GM12878 (cell line): Measurements from ENCODE around the gene SDF4. TPM values are rescaled to one million over a fixed set of nuclear protein-coding genes. Genes with fewer than 3 reads are reported as not detected.
A peak's percentile ranks its signal among the peaks of the same experiment; 100 is the strongest.

ENCODE experiments used
- ATAC-seq: fragments of 200-7000 bp; cut with Tn5 transposase; 3 replicates; pipeline ENCODE4 v1.9.1; 2020; ENCODE audit warnings: mild to moderate bottlenecking, moderate library complexity
- BruUV-seq: library from RNA; stranded (reverse); fragments of 400-500 nt; replicated peaks from 2 replicates; lab custom pipeline; 2021; lab: Mats Ljungman, UMichigan
- CTCF ChIA-PET: fragments of 300-600 bp; sonication (Branson Sonifier 250); formaldehyde crosslinking; extraction: SDS; loops from one replicate; lab custom pipeline; 2021; ENCODE audit warnings: inconsistent platforms; lab: Yijun Ruan, JAX
- POLR2A ChIA-PET: fragments of 350-600 bp; formaldehyde crosslinking; extraction: SDS; loops from one replicate; lab custom pipeline; 2021; ENCODE audit warnings: inconsistent platforms; lab: Charles Lee
- RAD21 ChIA-PET: fragments of 300-600 bp; sonication (Branson Sonifier 250); formaldehyde crosslinking; loops from one replicate; lab custom pipeline; 2023; ENCODE audit warnings: antibody characterized with exemption; ENCODE audit not compliant: unreplicated experiment; lab: Charles Lee
- SMC1A ChIA-PET: fragments of 300-600 bp; sonication (Branson Sonifier 250); formaldehyde crosslinking; loops from one replicate; lab custom pipeline; 2023; ENCODE audit not compliant: unreplicated experiment, uncharacterized antibody; lab: Charles Lee
- DNase-seq: peaks from one replicate; pipeline ENCODE4 v3.0.0-alpha.2; 2011; ENCODE audit warnings: low read depth, low spot score
- FAIRE-seq: peaks from 3 replicates; lab custom pipeline; 2011; peaks lifted over from hg19 to GRCh38; lab: Jason Lieb, UNC
- H2AFZ ChIP-seq: 2 replicates; pipeline ENCODE4 v1.6.0; 2011; ENCODE audit warnings: low read depth, low read length, control low read depth; ENCODE audit not compliant: control insufficient read depth
- H3K27ac ChIP-seq: 2 replicates; pipeline ENCODE4 v1.5.1; 2011; ENCODE audit warnings: control low read depth; ENCODE audit not compliant: control insufficient read depth, insufficient read depth
- H3K27me3 ChIP-seq, 2 experiments: replicated peaks in 1 of 2; 2 replicates each; pipeline versions ENCODE4 v1.6.0 to v1.6.1; 2011; ENCODE audit warnings: low read length in 1 of 2; ENCODE audit not compliant: control insufficient read depth in 2 of 2, insufficient read depth in 2 of 2
- H3K36me3 ChIP-seq, 2 experiments: 2 replicates each; pipeline ENCODE4 v1.5.1; 2011; ENCODE audit warnings: low read length in 1 of 2; ENCODE audit not compliant: control insufficient read depth in 2 of 2, insufficient read depth in 2 of 2
- H3K4me1 ChIP-seq: 2 replicates; pipeline ENCODE4 v1.6.1; 2011; ENCODE audit warnings: mild to moderate bottlenecking, low read length, moderate library complexity, mixed read lengths; ENCODE audit not compliant: control insufficient read depth, insufficient read depth
- H3K4me2 ChIP-seq: 2 replicates; pipeline ENCODE4 v1.6.0; 2011; ENCODE audit warnings: control low read depth; ENCODE audit not compliant: control insufficient read depth, insufficient read depth
- H3K4me3 ChIP-seq: fragments of 200-600 bp; sonication (generic); 2 replicates; pipeline ENCODE4 v1.5.1; 2016
- H3K79me2 ChIP-seq: 2 replicates; pipeline ENCODE4 v1.6.0; 2011; ENCODE audit warnings: low read length; ENCODE audit not compliant: control insufficient read depth, insufficient read depth
- H3K9ac ChIP-seq: 2 replicates; pipeline ENCODE4 v1.8.0; 2011; ENCODE audit warnings: low read length, control low read depth, mixed read lengths; ENCODE audit not compliant: control insufficient read depth, insufficient read depth
- H3K9me3 ChIP-seq: replicated peaks from 3 replicates; pipeline ENCODE4 v1.5.1; 2011; ENCODE audit warnings: mild to moderate bottlenecking, low read length; ENCODE audit not compliant: control insufficient read depth, insufficient read depth
- H4K20me1 ChIP-seq: 2 replicates; pipeline ENCODE4 v1.6.0; 2011; ENCODE audit not compliant: control insufficient read depth, insufficient read depth
- CBX5 ChIP-seq: sonication (generic); IDR thresholded peaks from 2 replicates; pipeline ENCODE4 v1.6.1; 2016; ENCODE audit warnings: low read depth, moderate library complexity, mild to moderate bottlenecking, inconsistent platforms
- CTCF ChIP-seq, 3 experiments: IDR thresholded peaks in 2 of 3; conservative IDR thresholded peaks in 1 of 3; 2 replicates each; pipeline ENCODE4 v1.5.1; 2011; ENCODE audit warnings: low read depth in 3 of 3, low read length in 3 of 3, mild to moderate bottlenecking in 3 of 3, control low read depth in 2 of 3, moderate library complexity in 2 of 3, inconsistent platforms in 1 of 3, mixed read lengths in 1 of 3; ENCODE audit not compliant: control insufficient read depth in 2 of 3, insufficient read depth in 1 of 3; ENCODE audit errors: extremely low read depth in 1 of 3
- MXI1 ChIP-seq: fragments of 150-350 bp; IDR thresholded peaks from 2 replicates; pipeline ENCODE4 v1.6.1; 2011; ENCODE audit warnings: low read depth, mild to moderate bottlenecking, inconsistent platforms, low read length, improper control_type of control experiment
- SMC3 ChIP-seq: IDR thresholded peaks from 2 replicates; pipeline ENCODE4 v1.6.1; 2011; ENCODE audit warnings: low read length, improper control_type of control experiment, borderline replicate concordance
- WGBS: methylation state at CpG from one replicate; pipeline ENCODE4 v1.1.6; 2016; ENCODE audit warnings: low lambda C conversion rate; ENCODE audit not compliant: insufficient replicate concordance, insufficient coverage; ENCODE audit errors: missing lambda C conversion rate; 5-methylcytosine and 5-hydroxymethylcytosine counted together
- in situ Hi-C: fragments of 300-500 bp; cut with MboI; formaldehyde crosslinking; loops from 9 replicates; pipeline ENCODE4 v1.14.3; 2018; ENCODE audit warnings: mixed read lengths
- intact Hi-C: fragments of 100-400 bp; cut with micrococcal nuclease; formaldehyde crosslinking; loops from one replicate; pipeline ENCODE4 v1.14.2; 2022; ENCODE audit not compliant: unreplicated experiment
- polyA plus RNA-seq, 11 experiments: library from polyadenylated mRNA; depleted of rRNA in 4 of 11; unstranded in 6 of 11; stranded (reverse) in 5 of 11; fragments of >200 nt; fragmentation: Nextera tagmentation in 4 of 11; fragmentation: Illumina TruSeq in 1 of 11; extraction: Ambion mirVana in 4 of 11; extraction: Trizol in 1 of 11; gene quantifications; 1 replicate in 1 of 11; 2 replicates in 10 of 11; pipeline versions ENCODE4 v1.2.1 to v1.2.3, GENCODE V29; 2011 to 2016; ENCODE audit warnings: inconsistent platforms in 2 of 11, missing spikeins in 2 of 11, low read depth in 1 of 11
- total RNA-seq, 4 experiments: library from RNA; depleted of rRNA in 3 of 4; stranded (reverse); fragments of >200 nt in 3 of 4; fragmentation: Illumina TruSeq in 1 of 4; extraction: Trizol in 1 of 4; gene quantifications; 2 replicates each; pipeline versions ENCODE4 v1.2.1 to v1.2.3, GENCODE V29; 2013 to 2021

Gene SDF4
- total and polyA plus RNA-seq, 10 of the 15 experiments (the other 5 are each of a cell fraction or from before 2014, with no cell fraction given) = 0.44 to 97.2 (median 40.2) TPM

DNA sequence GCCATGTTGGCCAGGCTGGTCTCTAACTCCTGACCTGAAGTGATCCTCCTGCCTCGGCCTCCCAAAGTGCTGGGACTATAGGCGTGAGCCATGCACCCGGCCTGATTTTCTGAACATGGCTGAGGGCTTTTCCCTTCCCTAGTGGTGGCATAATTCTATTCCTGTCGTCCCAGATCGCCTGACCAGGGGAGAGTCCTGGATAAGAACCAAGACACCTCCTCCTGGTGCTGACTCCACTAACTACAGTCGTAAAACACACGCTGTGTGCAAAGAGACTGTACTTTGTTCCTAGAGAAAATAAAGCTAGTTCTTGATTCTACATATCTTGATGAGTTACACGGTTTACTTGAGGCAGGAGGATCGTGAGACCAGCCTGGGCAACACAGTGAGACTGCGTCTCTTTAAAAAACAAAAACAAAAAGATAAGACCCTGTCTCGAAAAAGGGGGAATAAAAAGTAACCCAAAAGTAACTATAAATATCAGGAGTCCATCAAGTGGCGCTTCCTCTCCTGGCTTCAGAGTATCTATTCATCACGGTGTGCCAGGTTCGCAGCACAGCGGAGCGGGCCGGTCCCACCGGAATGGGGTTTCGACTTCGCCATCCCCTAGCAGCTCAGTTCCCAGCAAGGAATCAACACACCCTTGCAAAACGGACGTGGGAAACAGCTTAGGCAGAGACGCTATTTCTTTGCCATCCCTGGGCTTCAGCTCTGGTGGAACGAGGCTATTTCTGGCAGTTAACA, 973 bp downstream of the SDF4 start:
- intact Hi-C loops = loop anchor here (5.0 kb wide), 1 partner anchor 109 kb away; no protein-coding TSS in a partner anchor
- 16% methylated on average over 24 of the region's 24 CpGs for WGBS
- SMC1A ChIA-PET = interaction anchor here (0.6 to 1.3 kb wide), 7 partner anchors 20 to 274 kb away, joined by 3 to 10 read pairs (median 3); no protein-coding TSS in a partner anchor
- Histone ChIP-seq H3K9ac (peak overlapping the region; percentile 97), H3K27me3 (no peaks in the 10 kb centered on the region), H3K4me3 (peak overlapping the region; percentile 91), H3K9me3 (no peaks in the 10 kb centered on the region; the same call in 2 of the 3 replicates), H2AFZ (peak overlapping the region; percentile 75), H4K20me1 (no peaks in the 10 kb centered on the region), H3K4me2 (peak overlapping the region; percentile 75), H3K36me3 (peaks cover 4 to 22% of the 10 kb centered on the region in 2 experiments; a peak in 3 of 4 replicates), H3K79me2 (peaks cover 50% of the 10 kb centered on the region), H3K4me1 (peaks cover 4% of the 10 kb centered on the region), H3K27ac (peak overlapping the region; percentile 93)
- RAD21 ChIA-PET = interaction anchor here (0.6 to 1.5 kb wide), 9 partner anchors 18 to 212 kb away, joined by 3 to 8 read pairs (median 5); no protein-coding TSS in a partner anchor
- DNase-seq (no peak), ATAC-seq (peak; percentile 15), FAIRE-seq (peak; percentile 72)
- no peak for TF ChIP-seq CBX5
- peak; percentile 19; the same call in 1 of the 2 replicates for TF ChIP-seq SMC3
- no peak for TF ChIP-seq MXI1
- peak in 2 of 3 experiments; percentile 17 to 18; a peak in 2 of 6 replicates for TF ChIP-seq CTCF (IDR thresholded peaks at IDR 0.05 in 2 of 3, conservative IDR thresholded peaks at IDR 0.05 in 1 of 3; ENCODE audit: control insufficient read depth in 2 of 3, extremely low read depth in 1 of 3, insufficient read depth in 1 of 3, low read depth in 3 of 3, low read length in 3 of 3)
- POLR2A ChIA-PET = interaction anchor here (0.6 to 1.9 kb wide), 5 partner anchors 16 to 76 kb away, joined by 3 to 8 read pairs (median 3); no protein-coding TSS in a partner anchor
- CTCF ChIA-PET = interaction anchor here (0.6 to 1.8 kb wide), 5 partner anchors 10 to 145 kb away, joined by 4 to 21 read pairs (median 8); no protein-coding TSS in a partner anchor
- BruUV-seq = TSS peak; percentile 87
- in situ Hi-C loops = no loop called here
